Karpas-422 (cell line): ENCODE results near the gene LRIT1. TPM values are rescaled to one million over a fixed set of nuclear protein-coding genes. Genes with fewer than 3 reads are reported as not detected.

ENCODE experiments used
- DNase-seq: peaks from one replicate; pipeline ENCODE4 v3.0.0-alpha.2; 2015
- H2AFZ ChIP-seq: fragments of 200-600 bp; sonication (generic); 2 replicates; pipeline ENCODE4 v1.6.1; 2014; ENCODE audit warnings: antibody characterized with exemption, low read length, mixed read lengths
- H3K27ac ChIP-seq: fragments of 200-600 bp; sonication (generic); 2 replicates; pipeline ENCODE4 v1.5.1; 2014; ENCODE audit warnings: mild to moderate bottlenecking, low read length, moderate library complexity
- H3K27me3 ChIP-seq: fragments of 200-600 bp; sonication (generic); 2 replicates; pipeline ENCODE4 v1.6.1; 2014; ENCODE audit warnings: low read length, mixed read lengths
- H3K36me3 ChIP-seq: fragments of 200-600 bp; sonication (generic); 2 replicates; pipeline ENCODE4 v1.6.1; 2014; ENCODE audit warnings: low read length, mixed read lengths; ENCODE audit not compliant: insufficient read depth
- H3K4me1 ChIP-seq: fragments of 200-600 bp; sonication (generic); 2 replicates; pipeline ENCODE4 v1.6.1; 2014; ENCODE audit warnings: mild to moderate bottlenecking, low read length, mixed read lengths
- H3K4me2 ChIP-seq: fragments of 200-600 bp; sonication (generic); 2 replicates; pipeline ENCODE4 v1.6.1; 2014; ENCODE audit warnings: low read length, low read depth, mild to moderate bottlenecking; ENCODE audit not compliant: poor library complexity, severe bottlenecking
- H3K4me3 ChIP-seq: fragments of 200-600 bp; sonication (generic); 2 replicates; pipeline ENCODE4 v1.5.1; 2014; ENCODE audit warnings: mild to moderate bottlenecking, antibody characterized with exemption, low read length, mixed read lengths
- H3K79me2 ChIP-seq: fragments of 200-600 bp; sonication (generic); 2 replicates; pipeline ENCODE4 v1.6.1; 2014; ENCODE audit warnings: mild to moderate bottlenecking, low read length, mixed read lengths
- H3K9ac ChIP-seq: fragments of 200-600 bp; sonication (generic); 2 replicates; pipeline ENCODE4 v1.6.0; 2014; ENCODE audit warnings: low read length
- H3K9me2 ChIP-seq: fragments of 200-600 bp; sonication (generic), shearing (Covaris generic); replicated peaks from 2 replicates; pipeline ENCODE4 v1.6.0; 2014; ENCODE audit warnings: mild to moderate bottlenecking, low read length, moderate library complexity; ENCODE audit not compliant: insufficient read depth
- H3K9me3 ChIP-seq: fragments of 300-700, 200-600 bp; sonication (generic); 2 replicates; pipeline ENCODE4 v1.6.1; 2014; ENCODE audit warnings: low read length, mixed read lengths
- H4K20me1 ChIP-seq: fragments of 200-600 bp; sonication (generic); 2 replicates; pipeline ENCODE4 v1.6.1; 2014; ENCODE audit warnings: mild to moderate bottlenecking, antibody characterized with exemption, low read length, low read depth; ENCODE audit not compliant: insufficient read depth
- total RNA-seq: library from RNA; depleted of rRNA; stranded (reverse); fragments of >200 nt; shearing (Covaris generic); gene quantifications from 2 replicates; pipeline ENCODE4 v1.2.3, GENCODE V29; 2014; ENCODE audit warnings: low replicate concordance

LRIT1 gene
- total RNA-seq, 1 experiment from 2014 or later = not detected

DNA sequence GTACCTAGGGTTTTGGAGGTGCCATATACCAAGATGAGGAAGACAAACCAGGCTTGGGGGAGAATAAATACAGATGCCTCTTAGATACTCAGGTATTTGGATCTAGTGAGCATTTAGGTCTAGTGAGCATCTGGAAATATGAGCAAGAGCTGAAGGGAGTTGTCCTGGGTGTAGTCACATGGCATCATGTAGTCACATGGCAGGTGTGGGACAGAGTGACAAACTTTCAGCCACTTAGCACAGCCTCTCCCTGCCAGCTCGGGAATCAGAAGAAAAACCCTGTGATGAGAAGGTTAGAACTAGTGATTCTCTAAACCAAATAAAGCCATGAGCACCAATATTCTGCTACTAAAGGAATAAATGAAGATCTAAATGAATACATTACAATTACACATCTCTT is 27.8 kb upstream of the LRIT1 start:
- H3K4me2 ChIP-seq = no peak overlapping the region
- H4K20me1 ChIP-seq = no peaks in the 10 kb centered on the region
- no peaks in the 10 kb centered on the region for H3K36me3 ChIP-seq
- no peaks in the 10 kb centered on the region for H3K27me3 ChIP-seq
- H3K4me3 ChIP-seq = no peak overlapping the region
- no peaks in the 10 kb centered on the region for H3K9me2 ChIP-seq
- no peak overlapping the region for H3K27ac ChIP-seq
- H3K9me3 ChIP-seq = no peaks in the 10 kb centered on the region
- no peaks in the 10 kb centered on the region for H3K4me1 ChIP-seq
- no peak overlapping the region for H2AFZ ChIP-seq
- DNase-seq = no peak
- no peak overlapping the region for H3K9ac ChIP-seq
- no peaks in the 10 kb centered on the region for H3K79me2 ChIP-seq

DNA sequence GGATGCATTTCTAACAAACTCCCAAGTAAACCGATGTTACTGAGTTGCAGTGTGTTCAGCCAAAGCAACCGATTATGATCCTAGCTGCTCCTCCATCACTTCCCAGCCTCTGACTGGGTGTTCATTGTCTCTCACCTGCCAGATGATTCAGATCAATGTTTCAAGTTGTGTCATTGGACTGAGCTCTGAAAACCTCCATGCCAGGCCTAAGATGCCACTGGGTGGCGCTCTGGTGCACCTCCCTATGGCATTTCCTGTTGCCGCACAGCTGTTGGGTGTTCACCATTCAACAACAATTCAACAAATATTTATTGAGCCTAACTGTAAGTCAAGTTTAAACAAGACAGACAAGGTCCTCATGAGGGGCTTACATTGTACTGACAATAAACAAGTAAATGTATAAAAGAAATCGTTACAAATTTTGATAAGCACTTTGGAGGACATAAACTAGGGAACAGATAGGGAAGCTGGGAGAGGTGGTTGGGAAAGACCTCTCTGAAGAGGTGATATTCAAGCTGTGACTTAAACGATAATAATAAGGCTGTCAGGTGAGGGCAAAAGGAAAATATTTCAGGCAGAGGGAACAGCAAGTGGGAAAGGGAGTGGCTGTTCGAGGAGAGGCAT is 26.3 kb upstream of the LRIT1 start:
- Histone ChIP-seq H3K9me2 (no peaks in the 10 kb centered on the region), H3K27ac (no peak overlapping the region), H3K9ac (no peak overlapping the region), H3K4me3 (no peak overlapping the region), H3K27me3 (no peaks in the 10 kb centered on the region), H3K9me3 (no peaks in the 10 kb centered on the region), H4K20me1 (no peaks in the 10 kb centered on the region), H3K4me2 (no peak overlapping the region), H3K79me2 (no peaks in the 10 kb centered on the region), H3K4me1 (no peaks in the 10 kb centered on the region), H2AFZ (no peak overlapping the region), H3K36me3 (no peaks in the 10 kb centered on the region)
- peak; percentile 67 for DNase-seq

DNA sequence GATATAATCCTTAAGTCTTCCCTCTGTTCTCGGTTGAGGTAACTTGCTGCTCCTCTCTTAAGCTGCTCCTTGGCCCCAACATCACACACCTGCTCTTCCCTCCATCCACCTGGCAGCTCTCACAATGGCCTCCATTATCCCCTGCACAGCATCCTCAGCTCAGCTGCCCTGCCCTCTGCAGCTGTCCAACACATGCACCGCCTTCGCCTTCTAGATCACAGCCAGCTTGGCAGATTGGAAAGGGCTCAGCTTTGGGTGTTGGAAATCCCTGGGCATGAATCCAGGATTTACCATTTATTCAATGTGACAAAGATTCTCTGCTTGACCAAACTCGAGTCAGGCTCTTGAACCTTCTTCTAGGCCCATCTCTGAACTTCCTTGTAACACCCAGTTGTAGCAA is 24.1 kb upstream of the LRIT1 start:
- Histone ChIP-seq H3K36me3 (no peaks in the 10 kb centered on the region), H3K79me2 (no peaks in the 10 kb centered on the region), H3K4me2 (no peak overlapping the region), H2AFZ (no peak overlapping the region), H3K4me3 (no peak overlapping the region), H3K4me1 (no peaks in the 10 kb centered on the region), H3K27ac (no peak overlapping the region), H4K20me1 (no peaks in the 10 kb centered on the region), H3K9me2 (no peaks in the 10 kb centered on the region), H3K9ac (no peak overlapping the region), H3K27me3 (no peaks in the 10 kb centered on the region), H3K9me3 (no peaks in the 10 kb centered on the region)
- no peak for DNase-seq

DNA sequence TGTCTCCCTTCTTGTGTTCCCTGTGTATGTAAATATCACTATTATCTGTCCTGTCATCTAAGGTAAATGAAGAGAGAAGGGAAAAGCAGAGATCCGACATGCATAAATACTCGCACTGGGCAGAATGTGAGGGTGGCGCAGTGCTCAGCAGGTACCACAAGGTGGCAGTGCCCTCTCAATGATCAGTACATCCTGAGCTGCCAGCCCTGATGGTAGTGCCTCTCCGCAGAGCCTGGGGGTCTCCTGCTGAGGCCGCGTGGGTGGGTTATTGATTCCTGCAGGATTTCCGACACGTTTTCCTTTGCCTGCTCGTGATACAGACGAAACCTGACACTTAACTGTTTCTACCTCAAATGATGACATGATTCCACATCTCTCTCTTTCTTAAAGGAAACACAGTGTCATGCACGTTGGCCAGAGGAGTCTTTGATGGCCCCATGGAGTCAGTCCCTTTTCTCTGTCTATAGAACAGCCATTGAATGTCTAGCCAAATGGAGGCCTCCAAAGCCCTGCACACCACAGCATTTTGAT is 23.3 kb upstream of the LRIT1 start:
- Histone ChIP-seq H3K9ac (no peak overlapping the region), H3K79me2 (no peaks in the 10 kb centered on the region), H2AFZ (no peak overlapping the region), H3K4me2 (no peak overlapping the region), H3K27ac (no peak overlapping the region), H3K9me2 (no peaks in the 10 kb centered on the region), H3K4me3 (no peak overlapping the region), H3K4me1 (no peaks in the 10 kb centered on the region), H4K20me1 (no peaks in the 10 kb centered on the region), H3K9me3 (no peaks in the 10 kb centered on the region), H3K27me3 (no peaks in the 10 kb centered on the region), H3K36me3 (no peaks in the 10 kb centered on the region)
- peak; percentile 72 for DNase-seq

DNA sequence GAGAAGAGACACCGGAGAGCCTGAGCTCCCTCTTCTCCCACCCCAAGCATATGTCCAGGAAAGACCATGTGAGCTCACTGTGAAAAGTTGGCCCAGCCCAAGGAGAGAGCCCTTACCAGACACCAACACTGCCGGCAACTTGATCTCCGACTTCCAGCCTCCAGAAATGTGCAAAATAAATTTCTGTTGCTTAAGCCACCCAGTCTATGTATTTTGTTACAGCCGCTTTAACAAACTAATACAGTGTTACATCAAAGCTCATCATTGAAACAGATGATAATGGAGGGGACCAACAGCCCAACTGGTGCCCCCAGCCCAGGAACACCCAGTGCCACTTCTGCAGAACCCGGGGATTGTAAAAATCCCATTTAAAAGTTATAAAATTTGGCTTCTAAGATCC is 22.4 kb upstream of the LRIT1 start:
- H3K9me3 ChIP-seq = no peaks in the 10 kb centered on the region
- no peaks in the 10 kb centered on the region for H4K20me1 ChIP-seq
- no peaks in the 10 kb centered on the region for H3K79me2 ChIP-seq
- no peak overlapping the region for H3K27ac ChIP-seq
- no peaks in the 10 kb centered on the region for H3K9me2 ChIP-seq
- H3K36me3 ChIP-seq = no peaks in the 10 kb centered on the region
- no peak for DNase-seq
- no peak overlapping the region for H3K4me2 ChIP-seq
- no peaks in the 10 kb centered on the region for H3K27me3 ChIP-seq
- H3K9ac ChIP-seq = no peak overlapping the region
- H3K4me1 ChIP-seq = no peaks in the 10 kb centered on the region
- H2AFZ ChIP-seq = no peak overlapping the region
- no peak overlapping the region for H3K4me3 ChIP-seq

DNA sequence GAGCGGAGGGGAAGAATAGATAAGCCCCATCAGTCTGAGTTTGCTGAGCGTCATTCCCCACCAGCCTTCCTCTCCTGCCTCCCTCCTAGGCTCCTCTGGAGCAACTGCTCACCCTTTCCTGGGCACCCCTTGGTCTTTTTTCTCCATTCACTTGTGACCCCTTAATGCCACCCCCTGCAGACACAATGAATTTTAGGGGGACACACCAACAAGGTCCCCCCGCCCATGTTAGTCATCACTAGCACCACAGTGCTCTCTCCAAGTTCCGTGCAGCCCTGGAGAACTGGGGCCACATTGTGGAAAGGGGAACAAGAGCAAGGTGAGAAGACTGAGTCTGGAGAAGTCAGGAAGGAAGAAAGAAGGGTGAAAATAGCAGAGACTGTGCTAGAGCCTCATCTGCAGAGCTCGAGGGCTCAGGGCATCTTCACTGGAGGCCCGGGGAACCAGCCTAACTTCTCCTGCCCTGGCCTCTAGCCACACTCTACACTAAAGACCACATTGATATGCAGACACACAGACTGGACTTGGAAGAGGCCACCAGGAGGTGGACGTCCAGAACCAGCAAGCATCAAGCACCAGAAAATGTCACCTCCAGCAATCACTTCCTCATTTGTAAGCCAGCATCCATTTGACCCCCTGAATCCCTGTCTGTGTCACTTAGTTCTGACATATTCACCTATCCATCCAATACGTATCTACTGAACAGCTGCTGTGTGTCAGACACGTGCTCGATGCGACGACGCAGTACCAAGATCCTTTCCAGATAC is 21.0 kb upstream of the LRIT1 start:
- Histone ChIP-seq H3K4me3 (no peak overlapping the region), H3K79me2 (no peaks in the 10 kb centered on the region), H3K9ac (no peak overlapping the region), H3K36me3 (no peaks in the 10 kb centered on the region), H4K20me1 (no peaks in the 10 kb centered on the region), H3K9me2 (no peaks in the 10 kb centered on the region), H3K27ac (no peak overlapping the region), H3K27me3 (no peaks in the 10 kb centered on the region), H3K9me3 (no peaks in the 10 kb centered on the region), H3K4me1 (no peaks in the 10 kb centered on the region), H2AFZ (no peak overlapping the region), H3K4me2 (no peak overlapping the region)
- DNase-seq = no peak

DNA sequence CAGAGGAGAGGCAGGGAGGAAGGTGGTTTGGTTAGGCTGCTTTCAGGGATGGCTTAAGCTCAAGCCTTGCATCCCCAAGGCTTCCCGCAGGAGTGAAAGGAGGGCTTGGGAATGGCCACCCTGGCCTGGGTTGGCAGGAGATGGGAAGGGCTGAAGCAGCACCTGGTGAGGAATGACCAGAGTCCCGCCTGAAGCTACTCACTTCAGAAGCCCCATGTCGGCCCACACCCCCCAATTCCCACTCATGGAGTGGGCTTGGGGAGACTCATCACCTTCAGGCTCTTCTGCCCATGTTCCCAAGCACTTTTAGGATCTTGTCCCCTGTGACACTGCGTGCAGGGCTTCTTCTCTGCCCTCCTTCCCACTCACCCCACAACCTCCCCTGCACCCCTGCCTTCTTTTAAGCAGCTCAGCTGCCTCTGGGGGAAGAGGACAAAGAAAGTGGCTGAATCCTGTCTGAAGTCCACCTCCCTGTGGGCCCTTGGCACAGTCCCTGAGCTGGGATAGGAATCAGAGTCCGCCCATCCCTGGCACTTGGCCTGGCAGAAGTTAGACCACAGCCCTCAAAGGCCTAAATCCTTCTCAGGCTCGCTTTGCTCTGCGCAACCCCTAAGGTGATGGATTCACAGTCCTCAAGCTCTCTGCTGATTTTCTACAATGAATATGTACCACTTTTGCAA is 20.0 kb upstream of the LRIT1 start:
- no peaks in the 10 kb centered on the region for H4K20me1 ChIP-seq
- H3K9ac ChIP-seq = no peak overlapping the region
- H3K27ac ChIP-seq = no peak overlapping the region
- no peaks in the 10 kb centered on the region for H3K36me3 ChIP-seq
- H3K9me3 ChIP-seq = no peaks in the 10 kb centered on the region
- H3K79me2 ChIP-seq = no peaks in the 10 kb centered on the region
- no peak overlapping the region for H3K4me2 ChIP-seq
- no peaks in the 10 kb centered on the region for H3K4me1 ChIP-seq
- H3K4me3 ChIP-seq = no peak overlapping the region
- H3K9me2 ChIP-seq = no peaks in the 10 kb centered on the region
- H2AFZ ChIP-seq = no peak overlapping the region
- DNase-seq = no peak
- no peaks in the 10 kb centered on the region for H3K27me3 ChIP-seq

DNA sequence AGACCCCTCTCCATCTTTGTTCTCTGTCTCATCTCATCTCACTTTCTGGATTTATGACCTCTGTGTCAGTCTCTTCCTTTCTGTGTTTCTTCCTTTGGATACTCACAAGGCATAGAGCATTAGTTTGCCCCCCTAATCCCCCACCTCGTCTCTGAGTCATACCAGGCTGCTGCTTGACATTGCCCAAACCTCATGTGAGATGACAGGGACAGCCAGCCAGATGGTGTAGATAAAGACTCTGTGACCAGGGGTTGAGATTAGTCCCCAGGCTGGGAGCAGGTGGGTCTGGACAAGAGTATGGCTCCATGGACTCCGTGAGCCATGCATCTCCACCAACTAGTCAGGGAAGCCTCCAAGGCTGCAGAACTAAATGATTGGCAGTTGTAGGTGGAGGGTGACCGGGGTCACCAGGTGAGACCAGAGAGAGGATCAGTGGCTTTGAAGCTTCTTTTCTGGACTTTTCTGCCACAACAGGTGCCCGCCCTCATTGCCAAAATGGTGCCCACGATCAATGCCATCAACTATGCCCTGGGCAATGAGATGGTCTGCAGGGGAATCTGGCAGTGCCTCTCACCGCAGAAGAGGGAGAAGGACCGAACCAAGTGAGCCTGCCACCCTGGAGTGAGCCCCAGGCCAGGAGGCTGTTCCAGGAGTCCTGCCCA is 16.8 kb upstream of the LRIT1 start:
- Histone ChIP-seq H3K27me3 (no peaks in the 10 kb centered on the region), H3K27ac (no peak overlapping the region), H2AFZ (no peak overlapping the region), H3K4me3 (no peak overlapping the region), H3K9me3 (no peaks in the 10 kb centered on the region), H3K4me2 (no peak overlapping the region), H3K4me1 (no peaks in the 10 kb centered on the region), H3K79me2 (no peaks in the 10 kb centered on the region), H4K20me1 (no peaks in the 10 kb centered on the region), H3K9ac (no peak overlapping the region), H3K9me2 (no peaks in the 10 kb centered on the region), H3K36me3 (no peaks in the 10 kb centered on the region)
- DNase-seq = no peak
